K562 (cell line): ENCODE measurements around the gene TM7SF3. TPM values are rescaled to one million over a fixed set of nuclear protein-coding genes. Genes with fewer than 3 reads are reported as not detected.

ENCODE experiments used
- CBX3 ChIP-seq, 2 experiments: IDR thresholded peaks; 1 replicate in 1 of 2; 2 replicates in 1 of 2; pipeline ENCODE4 v1.6.1; 2012; ENCODE audit warnings: inconsistent platforms in 2 of 2, low read length in 2 of 2, borderline replicate concordance in 1 of 2, control low read depth in 1 of 2
- JUNB ChIP-seq: fragments of 450-650 bp; formaldehyde crosslinking; conservative IDR thresholded peaks from 2 replicates; pipeline ENCODE4 v1.4.0; 2020; ENCODE audit warnings: mild to moderate bottlenecking
- JUND ChIP-seq, 2 experiments: IDR thresholded peaks; 2 replicates in 1 of 2; 3 replicates in 1 of 2; pipeline ENCODE4 v1.6.1; 2011; ENCODE audit warnings: borderline replicate concordance in 2 of 2, low read depth in 2 of 2, low read length in 2 of 2, improper control_type of control experiment in 1 of 2, missing biosample characterization in 1 of 2, missing genetic modification characterization in 1 of 2, missing genetic modification reagents in 1 of 2
- NR2C2 ChIP-seq, 2 experiments: fragments of 200-800 bp in 1 of 2; sonication (Bioruptor generic) in 1 of 2; sonication (generic) in 1 of 2; formaldehyde crosslinking in 1 of 2; IDR thresholded peaks; 2 replicates each; pipeline versions ENCODE4 v1.6.1 to v1.8.0; 2016 to 2022; ENCODE audit warnings: mild to moderate bottlenecking in 1 of 2, missing compliant biosample characterization in 1 of 2, missing genetic modification characterization in 1 of 2, missing genetic modification reagents in 1 of 2
- RAD21 ChIP-seq, 2 experiments: fragments of 250-450 bp in 1 of 2; fragments of 450-650 bp in 1 of 2; sonication (Bioruptor Pico) in 1 of 2; formaldehyde crosslinking in 1 of 2; IDR thresholded peaks in 1 of 2; conservative IDR thresholded peaks in 1 of 2; 2 replicates each; pipeline versions ENCODE4 v1.4.0 to v1.8.0; 2020 to 2022; ENCODE audit warnings: mild to moderate bottlenecking in 2 of 2, moderate library complexity in 1 of 2
- RAD51 ChIP-seq: fragments of 450-650 bp; IDR thresholded peaks from 2 replicates; pipeline ENCODE4 v1.7.1; 2016; ENCODE audit warnings: low read depth, mild to moderate bottlenecking, borderline replicate concordance
- ZBTB1 ChIP-seq: sonication (generic); formaldehyde crosslinking; IDR thresholded peaks from 2 replicates; pipeline ENCODE4 v1.8.1; 2023; ENCODE audit warnings: missing genetic modification reagents, low read depth, mild to moderate bottlenecking, borderline replicate concordance
- polyA plus RNA-seq, 8 experiments: library from polyadenylated mRNA; depleted of rRNA in 4 of 8; stranded (reverse) in 5 of 8; unstranded in 3 of 8; fragments of >200 nt; fragmentation: Nextera tagmentation in 2 of 8; fragmentation: Illumina TruSeq in 1 of 8; extraction: Ambion mirVana in 2 of 8; extraction: Trizol in 1 of 8; gene quantifications; 2 replicates each; pipeline versions ENCODE4 v1.2.1 to v1.2.3, GENCODE V29; 2011 to 2014; ENCODE audit warnings: inconsistent platforms in 1 of 8, missing spikeins in 1 of 8
- total RNA-seq, 7 experiments: library from RNA; depleted of rRNA in 6 of 7; stranded (reverse); fragments of >200 nt in 6 of 7; fragmentation: Illumina TruSeq in 2 of 7; extraction: Trizol in 2 of 7; gene quantifications; 2 replicates each; pipeline versions ENCODE4 v1.2.1 to v1.2.3, GENCODE V29; 2011 to 2021; ENCODE audit warnings: low replicate concordance in 1 of 7
- TF ChIP-seq, protein P1 (sequence below), 2 experiments: fragments of 450-650 bp; formaldehyde crosslinking in 1 of 2; IDR thresholded peaks; 2 replicates each; pipeline versions ENCODE4 v1.4.0 to v1.6.1; 2014 to 2020; ENCODE audit warnings: mild to moderate bottlenecking in 2 of 2, borderline replicate concordance in 1 of 2, low read depth in 1 of 2
- TF ChIP-seq, protein P2 (sequence below): fragments of 450-650 bp; IDR thresholded peaks from 2 replicates; pipeline ENCODE4 v1.6.1; 2017; ENCODE audit warnings: mild to moderate bottlenecking, moderate library complexity
- TF ChIP-seq, protein P3 (sequence below): sonication (generic); formaldehyde crosslinking; IDR thresholded peaks from 2 replicates; pipeline ENCODE4 v1.5.0; 2020; ENCODE audit warnings: missing genetic modification reagents
- TF ChIP-seq, protein P4 (sequence below), 2 experiments: fragments of 450-650 bp in 1 of 2; sonication (generic) in 1 of 2; formaldehyde crosslinking in 1 of 2; IDR thresholded peaks in 1 of 2; conservative IDR thresholded peaks in 1 of 2; 2 replicates each; pipeline versions ENCODE4 v1.6.1 to v1.8.1; 2016 to 2023; ENCODE audit warnings: mild to moderate bottlenecking in 2 of 2, moderate library complexity in 2 of 2, inconsistent platforms in 1 of 2, missing genetic modification reagents in 1 of 2

The TM7SF3 gene
- total and polyA plus RNA-seq, 9 of the 15 experiments (the other 6 are each of a cell fraction or from before 2014, with no cell fraction given) = 9.3 to 90.4 (median 24.8) TPM

DNA sequence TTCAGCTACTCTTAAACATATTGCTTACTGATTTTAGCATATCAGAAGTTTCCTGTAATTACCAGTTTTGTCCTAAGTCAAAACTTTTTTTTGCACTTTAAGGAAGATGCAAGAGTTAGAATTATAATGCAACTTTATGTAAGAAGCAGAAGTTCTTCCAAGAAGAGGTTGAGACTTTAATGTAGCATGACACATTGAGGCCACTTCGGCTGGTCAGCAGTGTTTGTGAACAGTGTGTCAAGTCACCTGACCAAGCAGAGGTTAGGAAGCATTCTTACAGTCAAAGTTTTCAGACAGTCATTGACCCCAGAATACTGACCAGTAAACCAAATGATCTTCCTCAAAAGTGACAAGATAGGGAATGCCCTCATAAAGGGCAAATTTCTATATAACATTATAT, 60.7 kb downstream of the TM7SF3 start (continued):
- TF ChIP-seq, protein P1, sequence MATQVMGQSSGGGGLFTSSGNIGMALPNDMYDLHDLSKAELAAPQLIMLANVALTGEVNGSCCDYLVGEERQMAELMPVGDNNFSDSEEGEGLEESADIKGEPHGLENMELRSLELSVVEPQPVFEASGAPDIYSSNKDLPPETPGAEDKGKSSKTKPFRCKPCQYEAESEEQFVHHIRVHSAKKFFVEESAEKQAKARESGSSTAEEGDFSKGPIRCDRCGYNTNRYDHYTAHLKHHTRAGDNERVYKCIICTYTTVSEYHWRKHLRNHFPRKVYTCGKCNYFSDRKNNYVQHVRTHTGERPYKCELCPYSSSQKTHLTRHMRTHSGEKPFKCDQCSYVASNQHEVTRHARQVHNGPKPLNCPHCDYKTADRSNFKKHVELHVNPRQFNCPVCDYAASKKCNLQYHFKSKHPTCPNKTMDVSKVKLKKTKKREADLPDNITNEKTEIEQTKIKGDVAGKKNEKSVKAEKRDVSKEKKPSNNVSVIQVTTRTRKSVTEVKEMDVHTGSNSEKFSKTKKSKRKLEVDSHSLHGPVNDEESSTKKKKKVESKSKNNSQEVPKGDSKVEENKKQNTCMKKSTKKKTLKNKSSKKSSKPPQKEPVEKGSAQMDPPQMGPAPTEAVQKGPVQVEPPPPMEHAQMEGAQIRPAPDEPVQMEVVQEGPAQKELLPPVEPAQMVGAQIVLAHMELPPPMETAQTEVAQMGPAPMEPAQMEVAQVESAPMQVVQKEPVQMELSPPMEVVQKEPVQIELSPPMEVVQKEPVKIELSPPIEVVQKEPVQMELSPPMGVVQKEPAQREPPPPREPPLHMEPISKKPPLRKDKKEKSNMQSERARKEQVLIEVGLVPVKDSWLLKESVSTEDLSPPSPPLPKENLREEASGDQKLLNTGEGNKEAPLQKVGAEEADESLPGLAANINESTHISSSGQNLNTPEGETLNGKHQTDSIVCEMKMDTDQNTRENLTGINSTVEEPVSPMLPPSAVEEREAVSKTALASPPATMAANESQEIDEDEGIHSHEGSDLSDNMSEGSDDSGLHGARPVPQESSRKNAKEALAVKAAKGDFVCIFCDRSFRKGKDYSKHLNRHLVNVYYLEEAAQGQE (IDR thresholded peaks at IDR 0.05; ENCODE audit: borderline replicate concordance) = peak; percentile 19; the same call in 1 of the 2 replicates
- TF ChIP-seq, protein P1 (CRISPR knock-in tag; IDR thresholded peaks at IDR 0.05; ENCODE audit: low read depth) = no peak
- no peak for TF ChIP-seq NR2C2 (CRISPR knock-in tag; IDR thresholded peaks at IDR 0.05)
- TF ChIP-seq NR2C2 (tag; IDR thresholded peaks at IDR 0.05) = peak; percentile 65; the same call in 1 of the 2 replicates
- TF ChIP-seq RAD21 (CRISPR knock-in tag; conservative IDR thresholded peaks at IDR 0.05 in 1 of 2, IDR thresholded peaks at IDR 0.05 in 1 of 2) = no peak
- TF ChIP-seq, protein P2, sequence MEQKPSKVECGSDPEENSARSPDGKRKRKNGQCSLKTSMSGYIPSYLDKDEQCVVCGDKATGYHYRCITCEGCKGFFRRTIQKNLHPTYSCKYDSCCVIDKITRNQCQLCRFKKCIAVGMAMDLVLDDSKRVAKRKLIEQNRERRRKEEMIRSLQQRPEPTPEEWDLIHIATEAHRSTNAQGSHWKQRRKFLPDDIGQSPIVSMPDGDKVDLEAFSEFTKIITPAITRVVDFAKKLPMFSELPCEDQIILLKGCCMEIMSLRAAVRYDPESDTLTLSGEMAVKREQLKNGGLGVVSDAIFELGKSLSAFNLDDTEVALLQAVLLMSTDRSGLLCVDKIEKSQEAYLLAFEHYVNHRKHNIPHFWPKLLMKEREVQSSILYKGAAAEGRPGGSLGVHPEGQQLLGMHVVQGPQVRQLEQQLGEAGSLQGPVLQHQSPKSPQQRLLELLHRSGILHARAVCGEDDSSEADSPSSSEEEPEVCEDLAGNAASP = no peak
- no peak for TF ChIP-seq JUNB
- peak; percentile 73; the same call in 1 of the 2 replicates for TF ChIP-seq RAD51
- TF ChIP-seq ZBTB1 = no peak
- TF ChIP-seq JUND (IDR thresholded peaks at IDR 0.05; ENCODE audit: borderline replicate concordance, low read depth, low read length) = 0 out of 2 replicates have a peak, but pooled peaks have one; percentile 7
- TF ChIP-seq JUND (tag; IDR thresholded peaks at IDR 0.05; ENCODE audit: borderline replicate concordance, low read depth, low read length) = no peak
- no peak for TF ChIP-seq CBX3 (IDR thresholded peaks at IDR 0.05; ENCODE audit: borderline replicate concordance in 1 of 2, low read length in 2 of 2)
- TF ChIP-seq, protein P3, sequence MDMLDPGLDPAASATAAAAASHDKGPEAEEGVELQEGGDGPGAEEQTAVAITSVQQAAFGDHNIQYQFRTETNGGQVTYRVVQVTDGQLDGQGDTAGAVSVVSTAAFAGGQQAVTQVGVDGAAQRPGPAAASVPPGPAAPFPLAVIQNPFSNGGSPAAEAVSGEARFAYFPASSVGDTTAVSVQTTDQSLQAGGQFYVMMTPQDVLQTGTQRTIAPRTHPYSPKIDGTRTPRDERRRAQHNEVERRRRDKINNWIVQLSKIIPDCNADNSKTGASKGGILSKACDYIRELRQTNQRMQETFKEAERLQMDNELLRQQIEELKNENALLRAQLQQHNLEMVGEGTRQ (CRISPR knock-in tag) = peak; percentile 58
- TF ChIP-seq, protein P4, sequence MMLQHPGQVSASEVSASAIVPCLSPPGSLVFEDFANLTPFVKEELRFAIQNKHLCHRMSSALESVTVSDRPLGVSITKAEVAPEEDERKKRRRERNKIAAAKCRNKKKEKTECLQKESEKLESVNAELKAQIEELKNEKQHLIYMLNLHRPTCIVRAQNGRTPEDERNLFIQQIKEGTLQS (IDR thresholded peaks at IDR 0.05) = peak; percentile 26; the same call in 1 of the 2 replicates
- TF ChIP-seq, protein P4 (CRISPR knock-in tag; conservative IDR thresholded peaks at IDR 0.05) = no peak
